ENCODE measurements around the gene TSPAN9.

DNA sequence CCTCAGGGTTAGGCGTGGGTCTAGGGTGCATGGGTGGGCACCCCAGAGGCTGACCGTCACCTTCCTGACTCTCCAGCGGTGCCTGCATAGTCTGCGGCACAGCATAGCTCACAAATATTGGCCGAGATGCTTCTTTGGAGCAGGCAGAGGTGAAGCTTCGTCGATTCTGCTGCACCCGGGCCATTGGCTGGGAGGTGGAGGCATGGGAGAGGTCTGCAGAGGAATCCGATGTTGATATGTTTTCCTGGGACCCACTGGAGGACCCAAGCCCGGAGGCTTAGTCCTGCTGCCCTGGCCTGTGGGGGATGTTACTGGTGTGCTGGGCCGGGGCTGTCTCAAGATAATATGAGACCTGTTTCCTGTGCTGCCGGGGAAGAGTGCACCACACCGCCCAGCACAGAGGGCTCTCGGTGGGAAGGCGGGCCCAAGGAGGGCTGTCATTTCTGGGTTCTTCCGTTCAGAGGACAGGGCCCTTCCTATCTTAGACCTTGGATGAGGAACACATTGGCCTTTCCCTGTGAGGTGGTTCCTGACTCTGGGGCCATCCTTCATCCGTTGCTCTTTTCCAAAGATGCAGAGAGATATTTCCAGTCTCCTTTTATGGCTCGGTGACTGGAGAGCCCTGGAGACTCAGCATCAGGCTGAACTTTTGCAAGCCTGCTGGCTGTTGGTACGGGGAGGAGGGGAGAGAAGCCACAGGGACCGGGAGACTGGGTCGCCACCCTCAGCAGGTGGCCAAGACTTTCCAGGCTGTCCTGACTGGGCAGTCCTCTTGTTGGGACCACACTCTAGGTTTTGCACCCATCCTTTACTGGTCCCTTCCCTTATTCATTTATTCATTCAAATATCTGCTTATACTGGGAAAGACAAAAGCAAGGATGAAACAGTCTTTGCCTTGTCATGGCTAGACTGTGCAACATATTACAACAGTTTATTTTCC, 143.5 kb downstream of the TSPAN9 start:
- TF ChIP-seq, protein P1, sequence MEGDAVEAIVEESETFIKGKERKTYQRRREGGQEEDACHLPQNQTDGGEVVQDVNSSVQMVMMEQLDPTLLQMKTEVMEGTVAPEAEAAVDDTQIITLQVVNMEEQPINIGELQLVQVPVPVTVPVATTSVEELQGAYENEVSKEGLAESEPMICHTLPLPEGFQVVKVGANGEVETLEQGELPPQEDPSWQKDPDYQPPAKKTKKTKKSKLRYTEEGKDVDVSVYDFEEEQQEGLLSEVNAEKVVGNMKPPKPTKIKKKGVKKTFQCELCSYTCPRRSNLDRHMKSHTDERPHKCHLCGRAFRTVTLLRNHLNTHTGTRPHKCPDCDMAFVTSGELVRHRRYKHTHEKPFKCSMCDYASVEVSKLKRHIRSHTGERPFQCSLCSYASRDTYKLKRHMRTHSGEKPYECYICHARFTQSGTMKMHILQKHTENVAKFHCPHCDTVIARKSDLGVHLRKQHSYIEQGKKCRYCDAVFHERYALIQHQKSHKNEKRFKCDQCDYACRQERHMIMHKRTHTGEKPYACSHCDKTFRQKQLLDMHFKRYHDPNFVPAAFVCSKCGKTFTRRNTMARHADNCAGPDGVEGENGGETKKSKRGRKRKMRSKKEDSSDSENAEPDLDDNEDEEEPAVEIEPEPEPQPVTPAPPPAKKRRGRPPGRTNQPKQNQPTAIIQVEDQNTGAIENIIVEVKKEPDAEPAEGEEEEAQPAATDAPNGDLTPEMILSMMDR (IDR thresholded peaks at IDR 0.05 in 2 of 3, conservative IDR thresholded peaks at IDR 0.05 in 1 of 3; ENCODE audit: control insufficient read depth in 2 of 3, extremely low read depth in 1 of 3, insufficient read depth in 1 of 3, low read depth in 3 of 3, low read length in 3 of 3) = no peak
- no peak for TF ChIP-seq PAX8 (IDR thresholded peaks at IDR 0.05)
- TF ChIP-seq FOXK2 (IDR thresholded peaks at IDR 0.05) = no peak
- TF ChIP-seq SIN3A (IDR thresholded peaks at IDR 0.05; ENCODE audit: low read depth, low read length) = no peak
- no peak for TF ChIP-seq BHLHE40 (IDR thresholded peaks at IDR 0.05; ENCODE audit: borderline replicate concordance in 1 of 2, low read depth in 2 of 2, low read length in 1 of 2)
